SJCRH30 (cell line): Measurements from ENCODE around the gene MICAL1. TPM values are rescaled to one million over a fixed set of nuclear protein-coding genes. Genes with fewer than 3 reads are reported as not detected.
A peak's percentile ranks its signal among the peaks of the same experiment; 100 is the strongest.

Source experiments
- DNase-seq, 2 experiments: peaks; one replicate each; pipeline ENCODE4 v3.0.0-alpha.2; 2015 to 2020
- H3K27ac ChIP-seq: fragments of 250-450 bp; sonication (Bioruptor Pico); 2 replicates; pipeline ENCODE4 v1.5.1; 2020; ENCODE audit warnings: mild to moderate bottlenecking, moderate library complexity
- H3K27me3 ChIP-seq: fragments of 250-450 bp; sonication (Bioruptor Pico); 2 replicates; pipeline ENCODE4 v1.5.1; 2020; ENCODE audit warnings: mild to moderate bottlenecking, moderate library complexity
- H3K36me3 ChIP-seq: fragments of 250-450 bp; sonication (Bioruptor Pico); 2 replicates; pipeline ENCODE4 v1.5.1; 2020; ENCODE audit warnings: mild to moderate bottlenecking, moderate library complexity
- H3K4me1 ChIP-seq: fragments of 250-450 bp; sonication (Bioruptor Pico); 2 replicates; pipeline ENCODE4 v1.5.1; 2020; ENCODE audit warnings: mild to moderate bottlenecking, moderate library complexity
- H3K4me3 ChIP-seq: fragments of 250-450 bp; sonication (Bioruptor Pico); 2 replicates; pipeline ENCODE4 v1.5.1; 2020; ENCODE audit warnings: mild to moderate bottlenecking, moderate library complexity
- H3K9me3 ChIP-seq: fragments of 250-450 bp; sonication (Bioruptor Pico); replicated peaks from 2 replicates; pipeline ENCODE4 v1.5.1; 2020; ENCODE audit warnings: mild to moderate bottlenecking, moderate library complexity
- total RNA-seq: library from RNA; depleted of rRNA; stranded (reverse); fragments of >200 nt; shearing (Covaris generic); gene quantifications from 2 replicates; pipeline ENCODE4 v1.2.3, GENCODE V29; 2014; rRNA removed

MICAL1 gene
- total RNA-seq, result 23.0 and 27.2 TPM in 2 replicates

DNA sequence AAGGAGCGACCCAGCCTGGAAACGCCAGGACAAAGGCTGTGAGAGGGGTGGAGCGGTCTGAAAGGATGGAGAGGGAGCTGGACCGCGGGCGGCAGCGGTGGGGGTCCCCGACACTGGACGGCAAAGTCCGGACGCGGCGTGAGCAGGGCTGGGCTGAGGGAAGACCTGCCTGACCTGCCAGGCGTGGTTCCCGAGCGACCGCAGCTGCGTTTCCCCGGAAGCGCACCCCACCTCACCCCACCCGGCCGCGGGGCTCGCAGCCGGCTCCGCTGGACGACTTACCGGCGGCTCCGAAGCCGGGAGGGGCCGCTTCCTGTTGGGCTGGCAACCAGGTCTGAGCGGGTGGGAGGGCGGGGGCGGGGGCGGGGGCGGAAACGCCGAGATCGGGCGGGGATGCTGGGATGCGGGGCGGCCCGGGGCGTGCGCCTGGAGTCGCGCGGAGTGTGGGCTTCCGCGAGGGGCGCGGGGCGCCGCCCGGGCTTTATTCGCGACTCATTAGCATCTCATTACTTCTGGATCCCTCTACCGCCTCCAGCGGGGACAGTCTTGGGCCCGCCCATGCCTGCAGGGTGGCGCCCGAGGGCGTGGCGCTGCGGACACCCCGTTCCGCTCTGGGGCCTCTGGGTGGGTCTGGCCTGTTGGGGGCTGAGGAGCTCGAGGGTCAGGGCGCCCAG, at the start of gene MICAL1:
Gene MICAL1, minus strand, starts transcription at position 336 of the 674 bp plus-strand sequence. CDS start 1,576 bp downstream, outside the sequence.
- peak; percentile 70 to 71 for DNase-seq

GRCh38 chr6:109503327-109504224, 48.0 kb upstream of the MICAL1 start:
- Histone ChIP-seq H3K36me3 (no peaks in the 10 kb centered on the region), H3K9me3 (no peaks in the 10 kb centered on the region), H3K27ac (peak overlapping the region; percentile 36), H3K4me3 (no peak overlapping the region), H3K27me3 (no peaks in the 10 kb centered on the region), H3K4me1 (peaks cover 15% of the 10 kb centered on the region)
- peak; percentile 71 to 79 for DNase-seq

More for the DNA sequence above, at the start of gene MICAL1:
- Histone ChIP-seq H3K36me3 (peaks cover 2% of the 10 kb centered on the region; the same call in 1 of the 2 replicates), H3K9me3 (no peaks in the 10 kb centered on the region), H3K4me1 (peaks cover 15% of the 10 kb centered on the region; the same call in 1 of the 2 replicates), H3K4me3 (peak within 1 kb of the TSS; percentile 99), H3K27me3 (no peaks in the 10 kb centered on the region), H3K27ac (peak within 1 kb of the TSS; percentile 77)

DNA sequence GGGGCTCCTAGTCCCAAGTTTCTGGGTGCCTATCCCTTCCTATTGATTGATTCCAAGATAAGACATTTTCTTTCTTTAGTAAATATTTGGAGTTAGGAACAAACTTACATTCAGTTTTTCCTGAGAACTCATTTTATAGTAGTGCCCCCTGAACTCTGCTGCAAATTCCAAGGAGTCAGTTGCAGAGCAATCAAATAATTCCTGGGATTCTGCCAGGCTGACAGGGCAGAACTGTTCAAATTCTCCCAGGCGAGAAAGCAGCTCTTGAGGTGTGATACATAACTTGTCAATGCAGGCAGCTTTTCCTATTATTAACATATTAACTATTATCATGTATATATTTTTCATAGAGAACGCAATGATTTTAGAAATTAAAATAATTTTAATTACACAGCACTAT, 43.4 kb upstream of the MICAL1 start:
- H3K27me3 ChIP-seq, result no peaks in the 10 kb centered on the region
- H3K4me1 ChIP-seq, result peaks cover 17% of the 10 kb centered on the region
- H3K27ac ChIP-seq, result no peak overlapping the region
- H3K4me3 ChIP-seq, result no peak overlapping the region
- H3K9me3 ChIP-seq, result no peaks in the 10 kb centered on the region
- DNase-seq, result no peak
- no peaks in the 10 kb centered on the region for H3K36me3 ChIP-seq

DNA sequence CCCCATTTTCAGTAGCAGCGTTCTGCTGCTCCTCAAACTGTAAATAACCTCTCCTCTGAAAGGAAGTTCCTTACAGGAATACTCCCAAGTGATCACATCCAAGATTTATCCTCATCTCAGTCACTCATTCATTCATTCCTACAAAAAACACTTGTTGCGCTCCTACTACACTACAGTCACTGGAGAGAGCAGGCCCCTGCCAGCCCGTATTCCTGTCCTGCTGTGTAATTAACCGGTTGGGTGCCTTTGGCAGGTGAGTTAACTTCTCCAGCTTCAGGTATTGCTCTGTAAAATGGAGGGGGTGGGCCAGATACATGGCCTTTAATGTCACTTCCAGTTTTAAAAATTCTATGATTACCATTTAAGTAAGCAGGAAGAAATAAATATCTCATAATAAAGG, 42.5 kb upstream of the MICAL1 start:
- no peak overlapping the region for H3K4me3 ChIP-seq
- H3K9me3 ChIP-seq, result no peaks in the 10 kb centered on the region
- H3K27me3 ChIP-seq, result no peaks in the 10 kb centered on the region
- no peak overlapping the region for H3K27ac ChIP-seq
- H3K36me3 ChIP-seq, result no peaks in the 10 kb centered on the region
- no peak for DNase-seq
- peaks cover 9% of the 10 kb centered on the region for H3K4me1 ChIP-seq

DNA sequence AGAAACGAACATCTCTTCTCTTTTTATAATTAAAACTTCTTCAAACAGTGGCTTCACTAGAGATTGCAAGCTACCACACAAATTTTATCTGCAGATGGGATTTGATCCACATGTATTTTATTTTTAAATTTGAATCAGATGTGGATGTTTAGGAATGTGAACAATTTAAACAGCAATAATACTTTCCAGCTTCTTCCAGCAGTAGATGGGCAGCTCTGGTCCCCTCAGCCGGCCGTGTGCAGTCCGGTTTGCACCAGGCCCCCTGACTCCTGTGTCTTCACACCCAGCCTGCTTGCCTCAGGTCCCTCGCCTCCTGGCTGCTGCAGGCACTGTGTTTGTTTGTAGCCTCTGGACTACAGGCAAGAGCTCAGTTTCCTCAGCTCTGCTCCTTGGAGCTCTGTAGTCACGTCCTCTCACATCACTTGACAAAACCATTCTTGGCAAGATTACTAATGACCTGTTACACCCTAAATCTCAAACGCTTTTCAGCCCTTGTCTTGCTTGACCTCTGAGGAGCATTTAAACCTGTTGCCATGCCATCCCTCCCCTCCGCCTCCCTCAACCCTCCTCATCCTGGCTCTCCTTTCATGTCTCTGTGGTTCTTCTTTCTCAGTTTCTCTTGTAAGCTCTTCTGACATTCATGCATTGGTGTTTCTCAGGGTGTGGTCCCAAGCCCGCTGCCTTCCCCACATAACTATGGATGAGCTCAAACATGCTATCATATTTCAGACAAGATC, 40.6 kb upstream of the MICAL1 start:
- H3K4me1 ChIP-seq, result peaks cover 10% of the 10 kb centered on the region; the same call in 1 of the 2 replicates
- DNase-seq, result no peak
- no peaks in the 10 kb centered on the region for H3K36me3 ChIP-seq
- H3K4me3 ChIP-seq, result no peak overlapping the region
- no peaks in the 10 kb centered on the region for H3K27me3 ChIP-seq
- H3K9me3 ChIP-seq, result no peaks in the 10 kb centered on the region
- no peak overlapping the region for H3K27ac ChIP-seq

GRCh38 chr6:109493865-109494264, 38.3 kb upstream of the MICAL1 start:
- Histone ChIP-seq H3K27me3 (no peaks in the 10 kb centered on the region), H3K4me1 (peaks cover 21% of the 10 kb centered on the region), H3K27ac (no peak overlapping the region), H3K36me3 (no peaks in the 10 kb centered on the region), H3K9me3 (no peaks in the 10 kb centered on the region), H3K4me3 (no peak overlapping the region)
- DNase-seq, result no peak

DNA sequence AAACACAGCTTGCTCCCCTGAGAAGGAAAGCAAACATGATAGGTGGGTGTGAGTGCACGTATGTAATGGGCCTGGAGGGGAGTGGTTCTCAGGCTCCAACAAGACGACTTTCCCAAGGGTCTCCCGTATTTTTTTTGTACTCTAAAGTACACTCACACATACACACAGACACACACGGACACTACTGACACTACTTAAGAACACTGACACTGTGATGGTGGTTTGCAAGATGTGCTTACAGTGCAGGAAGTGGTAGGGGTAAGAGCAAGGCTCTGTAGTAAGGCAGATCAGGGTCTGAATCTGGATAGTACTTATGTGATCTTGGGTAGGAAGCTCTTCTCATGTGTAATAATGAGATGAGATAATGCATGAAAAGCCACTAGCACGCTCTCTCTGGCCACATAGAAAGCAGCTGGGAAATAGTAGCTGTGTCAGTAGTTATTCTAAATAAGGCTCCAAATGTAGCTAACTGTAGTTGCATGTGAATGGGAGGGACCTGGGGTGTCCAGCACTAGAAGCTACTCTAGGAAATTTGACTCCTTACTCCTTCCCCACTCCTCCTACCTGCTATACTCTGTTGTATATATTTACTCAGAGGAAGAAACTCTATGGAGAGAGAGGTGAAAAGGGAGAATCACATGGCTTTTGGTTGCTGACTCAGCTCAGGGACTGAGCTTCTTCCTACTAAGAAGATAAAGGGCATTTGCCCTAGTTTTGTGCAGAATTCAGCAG, 35.8 kb upstream of the MICAL1 start:
- no peak overlapping the region for H3K27ac ChIP-seq
- DNase-seq, result peak in 1 of 2 experiments; percentile 48
- peak overlapping the region; percentile 13; the same call in 1 of the 2 replicates for H3K4me3 ChIP-seq

GRCh38 chr6:109490713-109491112, 35.1 kb upstream of the MICAL1 start:
- Histone ChIP-seq H3K9me3 (no peaks in the 10 kb centered on the region), H3K27ac (no peak overlapping the region), H3K4me1 (peaks cover 17% of the 10 kb centered on the region), H3K4me3 (peak overlapping the region; percentile 13), H3K36me3 (no peaks in the 10 kb centered on the region), H3K27me3 (no peaks in the 10 kb centered on the region)
- peak; percentile 32 to 50 for DNase-seq

More for the DNA sequence above, 35.8 kb upstream of the MICAL1 start:
- no peaks in the 10 kb centered on the region for H3K36me3 ChIP-seq
- H3K9me3 ChIP-seq, result no peaks in the 10 kb centered on the region
- peaks cover 21% of the 10 kb centered on the region for H3K4me1 ChIP-seq
- H3K27me3 ChIP-seq, result no peaks in the 10 kb centered on the region

- H3K4me3 ChIP-seq, result no peak overlapping the region
- H3K36me3 ChIP-seq, result no peaks in the 10 kb centered on the region
- H3K9me3 ChIP-seq, result no peaks in the 10 kb centered on the region
- H3K4me1 ChIP-seq, result peaks cover 33% of the 10 kb centered on the region
- no peak overlapping the region for H3K27ac ChIP-seq
- no peaks in the 10 kb centered on the region for H3K27me3 ChIP-seq
- peak in 1 of 2 experiments; percentile 69 for DNase-seq
Observed at GRCh38 chr6:109488001-109488400, 32.4 kb upstream of the MICAL1 start.

DNA sequence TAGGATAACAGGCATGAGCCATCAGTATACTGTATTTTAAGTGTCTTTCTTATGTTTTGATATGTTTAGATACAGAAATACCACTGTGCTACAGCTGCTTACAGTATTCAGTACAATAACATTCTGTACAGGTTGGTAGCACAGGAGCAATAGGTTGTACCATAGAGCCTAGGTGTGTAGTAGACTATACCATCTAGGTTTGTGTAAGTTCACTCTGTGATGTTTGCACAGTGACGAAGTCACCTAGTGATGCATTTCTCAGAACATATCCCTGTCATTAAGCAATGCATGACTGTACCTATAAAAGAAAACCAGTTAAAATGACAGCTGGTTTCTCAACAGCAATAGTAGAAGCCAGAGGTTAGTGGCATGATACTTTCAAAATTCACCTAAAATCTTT, 30.5 kb upstream of the MICAL1 start:
- Histone ChIP-seq H3K27me3 (no peaks in the 10 kb centered on the region), H3K36me3 (peaks cover 9% of the 10 kb centered on the region), H3K4me1 (peaks cover 36% of the 10 kb centered on the region), H3K9me3 (no peaks in the 10 kb centered on the region), H3K27ac (no peak overlapping the region), H3K4me3 (no peak overlapping the region)
- DNase-seq, result no peak

- H3K36me3 ChIP-seq, result peaks cover 16% of the 10 kb centered on the region
Observed at GRCh38 chr6:109485266-109485935, 29.8 kb upstream of the MICAL1 start.

DNA sequence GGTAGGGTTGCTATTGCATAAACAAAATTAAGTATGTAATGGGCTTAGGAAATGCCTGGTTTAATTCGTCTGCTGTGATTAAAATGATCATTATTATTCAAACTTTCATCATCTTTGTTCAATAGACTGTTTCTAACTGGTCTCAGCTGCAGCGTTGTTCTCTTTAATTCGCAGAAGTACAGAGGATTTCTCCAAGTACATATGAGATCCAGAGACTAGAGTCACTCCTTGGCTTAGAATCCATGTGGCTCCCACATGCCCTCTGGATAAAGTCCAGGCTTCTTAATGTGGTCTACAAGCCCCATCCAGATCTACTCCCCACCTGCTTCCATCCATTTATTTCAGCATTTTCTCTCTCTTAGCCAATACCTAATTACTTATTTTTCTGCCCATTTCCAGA, 28.6 kb upstream of the MICAL1 start:
- no peaks in the 10 kb centered on the region for H3K27me3 ChIP-seq
- peak; percentile 58 to 74 for DNase-seq
- peaks cover 26% of the 10 kb centered on the region for H3K36me3 ChIP-seq
- H3K27ac ChIP-seq, result peak overlapping the region; percentile 32
- peaks cover 30% of the 10 kb centered on the region for H3K4me1 ChIP-seq
- H3K9me3 ChIP-seq, result no peaks in the 10 kb centered on the region
- H3K4me3 ChIP-seq, result peak overlapping the region; percentile 61

More at GRCh38 chr6:109485266-109485935, 29.8 kb upstream of the MICAL1 start:
- H3K4me3 ChIP-seq, result no peak overlapping the region
- no peaks in the 10 kb centered on the region for H3K27me3 ChIP-seq
- H3K9me3 ChIP-seq, result no peaks in the 10 kb centered on the region
- peak in 1 of 2 experiments; percentile 32 for DNase-seq
- H3K4me1 ChIP-seq, result peaks cover 31% of the 10 kb centered on the region
- H3K27ac ChIP-seq, result no peak overlapping the region

GRCh38 chr6:109483735-109484057, 28.1 kb upstream of the MICAL1 start:
- peaks cover 28% of the 10 kb centered on the region for H3K36me3 ChIP-seq
- peak overlapping the region; percentile 32 for H3K27ac ChIP-seq
- H3K4me1 ChIP-seq, result peaks cover 30% of the 10 kb centered on the region
- peak overlapping the region; percentile 61 for H3K4me3 ChIP-seq
- no peak for DNase-seq
- H3K27me3 ChIP-seq, result no peaks in the 10 kb centered on the region
- H3K9me3 ChIP-seq, result no peaks in the 10 kb centered on the region
